NCI-H128 (cell line): Measurements from ENCODE around the gene CEL.
"Not testable (repeated sequence)": the region's sequence is repeated elsewhere in the genome, so short reads cannot be mapped to it uniquely, and the experiment has no call there.

Experiments
- DNase-seq: peaks from one replicate; lab custom pipeline; 2025; ENCODE audit not compliant: unreplicated experiment; lab: John Stamatoyannopoulos, UW

Gene CEL

GRCh38 chr9:133080786-133081779 lies 19.3 kb downstream of the CEL start:
- not testable (repeated sequence) for DNase-seq

GRCh38 chr9:133081957-133082644 lies 20.3 kb downstream of the CEL start:
- not testable (repeated sequence) for DNase-seq

- not testable (repeated sequence) for DNase-seq
These were observed 21.9 kb downstream of the CEL start for GRCh38 chr9:133083688-133084087.

GRCh38 chr9:133086212-133086860 lies 24.6 kb downstream of the CEL start:
- DNase-seq = not testable (repeated sequence)

- no peak for DNase-seq
These were observed 25.1 kb downstream of the CEL start for GRCh38 chr9:133086894-133087293.

- no peak for DNase-seq
These were observed 25.8 kb downstream of the CEL start for GRCh38 chr9:133087429-133088145.

GRCh38 chr9:133088146-133088750 lies 26.5 kb downstream of the CEL start:
- DNase-seq = no peak

- DNase-seq = no peak
These were observed 27.0 kb downstream of the CEL start for GRCh38 chr9:133088756-133089155.

GRCh38 chr9:133089271-133089671 lies 27.5 kb downstream of the CEL start:
- DNase-seq = no peak

- DNase-seq = no peak
These were observed 28.4 kb downstream of the CEL start for GRCh38 chr9:133090187-133090586.

- no peak for DNase-seq
These were observed 29.1 kb downstream of the CEL start for GRCh38 chr9:133090752-133091385.

- not testable (repeated sequence) for DNase-seq
These were observed 32.6 kb downstream of the CEL start for GRCh38 chr9:133094351-133094750.

GRCh38 chr9:133094842-133095393 lies 33.1 kb downstream of the CEL start:
- DNase-seq = no peak

- no peak for DNase-seq
These were observed 36.4 kb downstream of the CEL start for GRCh38 chr9:133098104-133098754.

GRCh38 chr9:133098871-133099270 lies 37.1 kb downstream of the CEL start:
- no peak for DNase-seq

- no peak for DNase-seq
These were observed 38.1 kb downstream of the CEL start for GRCh38 chr9:133099726-133100505.

GRCh38 chr9:133100506-133101355 lies 39.0 kb downstream of the CEL start:
- no peak for DNase-seq
